ENCODE measurements around the gene RNASEH2A. TPM values are rescaled to one million over a fixed set of nuclear protein-coding genes. Genes with fewer than 3 reads are reported as not detected.
"Not testable (repeated sequence)": the region's sequence is repeated elsewhere in the genome, so short reads cannot be mapped to it uniquely, and the experiment has no call there.

RNASEH2A gene
- polyA plus RNA-seq, 3 donors: 29.4 to 44.1 (median 34.0) TPM

- peak in 8 of 11 donors; percentile 90 to 95 (median 92) for DNase-seq (ENCODE audit: extremely low read depth in 1 of 11, low read depth in 9 of 11, low spot score in 4 of 11)
Measured at GRCh38 chr19:12789904-12790619, 16.3 kb upstream of the RNASEH2A start.

DNA sequence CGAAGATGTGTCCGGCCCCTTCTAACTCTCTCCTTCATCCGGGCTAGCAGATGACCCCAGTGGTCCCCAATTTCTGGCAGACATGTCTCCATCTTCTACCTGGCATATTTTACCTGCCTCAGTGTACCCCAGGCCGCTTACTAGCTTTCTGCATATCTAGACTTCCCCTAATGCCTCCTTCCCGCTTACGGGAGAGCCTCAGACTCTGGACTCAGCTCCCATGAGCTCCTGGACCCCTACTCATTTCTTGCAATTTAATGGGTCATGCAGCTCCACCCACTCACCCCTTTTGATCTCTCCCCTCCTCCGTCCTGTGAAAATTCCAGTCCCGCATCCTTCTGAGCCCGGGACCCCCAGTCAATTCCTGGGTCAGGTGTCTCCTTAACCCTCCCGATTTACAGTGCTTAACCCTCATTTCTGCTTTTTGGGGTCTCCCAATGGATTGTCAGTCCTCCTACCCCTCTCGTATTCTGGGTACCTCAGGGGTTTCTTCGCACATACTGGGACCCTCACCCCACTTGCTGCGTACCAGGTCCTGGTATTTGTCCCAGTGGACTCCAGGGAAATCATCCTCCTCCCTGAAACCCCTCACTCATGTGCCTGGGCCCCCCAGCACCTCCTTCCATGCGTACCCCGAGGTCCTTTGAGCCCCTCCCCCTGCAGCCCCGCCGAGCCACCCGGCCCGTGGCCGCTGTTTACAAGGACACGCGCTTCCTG is 15.6 kb upstream of the RNASEH2A start:
- DNase-seq (ENCODE audit: extremely low read depth in 1 of 11, low read depth in 9 of 11, low spot score in 4 of 11): no peak

DNA sequence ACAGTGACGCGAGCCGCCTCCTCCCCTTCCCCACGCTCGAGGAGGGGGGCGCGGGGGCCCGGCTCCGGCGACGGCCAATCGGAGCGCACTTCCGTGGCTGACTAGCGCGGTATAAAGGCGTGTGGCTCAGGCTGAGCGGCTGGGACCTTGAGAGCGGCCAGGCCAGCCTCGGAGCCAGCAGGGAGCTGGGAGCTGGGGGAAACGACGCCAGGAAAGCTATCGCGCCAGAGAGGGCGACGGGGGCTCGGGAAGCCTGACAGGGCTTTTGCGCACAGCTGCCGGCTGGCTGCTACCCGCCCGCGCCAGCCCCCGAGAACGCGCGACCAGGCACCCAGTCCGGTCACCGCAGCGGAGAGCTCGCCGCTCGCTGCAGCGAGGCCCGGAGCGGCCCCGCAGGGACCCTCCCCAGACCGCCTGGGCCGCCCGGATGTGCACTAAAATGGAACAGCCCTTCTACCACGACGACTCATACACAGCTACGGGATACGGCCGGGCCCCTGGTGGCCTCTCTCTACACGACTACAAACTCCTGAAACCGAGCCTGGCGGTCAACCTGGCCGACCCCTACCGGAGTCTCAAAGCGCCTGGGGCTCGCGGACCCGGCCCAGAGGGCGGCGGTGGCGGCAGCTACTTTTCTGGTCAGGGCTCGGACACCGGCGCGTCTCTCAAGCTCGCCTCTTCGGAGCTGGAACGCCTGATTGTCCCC is 14.9 kb upstream of the RNASEH2A start, which contains the start of gene JUNB:
Gene JUNB, plus strand, starts transcription at position 142 of the 706 bp plus-strand sequence. Its CDS starts 286 bp downstream, at position 428.
- DNase-seq (ENCODE audit: extremely low read depth in 1 of 11, low read depth in 9 of 11, low spot score in 4 of 11): peak in 7 of 11 donors; percentile 87 to 93 (median 92)

- no peak for DNase-seq (ENCODE audit: extremely low read depth in 1 of 11, low read depth in 9 of 11, low spot score in 4 of 11)
Measured at GRCh38 chr19:12792051-12792852, 14.1 kb upstream of the RNASEH2A start.

DNA sequence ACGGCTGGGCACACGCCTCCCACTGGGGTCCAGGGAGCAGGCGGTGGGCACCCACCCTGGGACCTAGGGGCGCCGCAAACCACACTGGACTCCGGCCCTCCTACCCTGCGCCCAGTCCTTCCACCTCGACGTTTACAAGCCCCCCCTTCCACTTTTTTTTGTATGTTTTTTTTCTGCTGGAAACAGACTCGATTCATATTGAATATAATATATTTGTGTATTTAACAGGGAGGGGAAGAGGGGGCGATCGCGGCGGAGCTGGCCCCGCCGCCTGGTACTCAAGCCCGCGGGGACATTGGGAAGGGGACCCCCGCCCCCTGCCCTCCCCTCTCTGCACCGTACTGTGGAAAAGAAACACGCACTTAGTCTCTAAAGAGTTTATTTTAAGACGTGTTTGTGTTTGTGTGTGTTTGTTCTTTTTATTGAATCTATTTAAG is 13.5 kb upstream of the RNASEH2A start:
- DNase-seq (ENCODE audit: extremely low read depth in 1 of 11, low read depth in 9 of 11, low spot score in 4 of 11): no peak

DNA sequence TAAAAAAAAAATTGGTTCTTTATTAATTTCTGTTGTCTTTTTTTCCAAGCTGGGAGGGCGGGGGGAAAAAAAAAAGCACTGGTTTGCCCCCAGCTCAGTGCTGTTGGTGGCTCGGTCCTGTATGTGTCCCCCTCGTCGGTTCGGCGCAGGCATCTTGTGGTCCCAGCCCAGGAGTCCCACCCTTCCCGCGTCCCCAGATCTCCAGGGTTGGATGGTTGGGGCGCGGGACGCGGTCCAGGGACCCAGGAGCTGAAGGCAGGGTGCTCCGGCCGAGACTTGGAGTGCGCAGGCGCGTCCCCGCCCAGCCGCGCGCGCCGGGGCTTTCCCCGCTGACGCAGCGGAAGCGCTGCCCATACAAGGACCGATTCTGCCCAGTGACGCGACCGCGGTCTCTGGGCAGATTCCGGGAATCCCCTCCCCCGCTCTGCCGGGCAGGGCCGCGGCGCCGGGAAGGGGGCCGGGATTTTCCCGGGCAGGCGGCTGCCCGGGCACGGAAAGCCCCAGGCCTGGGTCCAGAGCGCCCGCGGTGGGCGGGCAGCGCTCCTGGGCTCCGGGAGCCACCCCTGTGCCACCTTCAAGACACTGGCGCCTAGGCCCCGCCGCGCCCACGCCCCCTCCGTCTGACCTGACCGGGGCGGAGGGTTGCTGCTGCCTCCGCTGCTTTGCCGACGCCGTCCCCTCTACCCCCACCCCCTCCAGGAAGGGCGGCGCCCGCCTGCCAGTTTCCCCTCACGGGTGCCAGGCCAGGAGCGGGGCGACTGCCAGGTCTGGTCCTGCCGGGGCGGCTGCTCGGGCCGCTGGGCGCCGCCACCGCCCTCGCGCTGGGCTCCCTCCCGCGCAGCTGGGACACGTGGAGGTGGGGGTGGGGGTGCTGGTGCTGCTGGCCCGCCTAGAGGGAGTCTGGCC is 12.8 kb upstream of the RNASEH2A start:
- peak in 7 of 11 donors; percentile 89 to 93 (median 91) for DNase-seq (ENCODE audit: extremely low read depth in 1 of 11, low read depth in 9 of 11, low spot score in 4 of 11)

DNA sequence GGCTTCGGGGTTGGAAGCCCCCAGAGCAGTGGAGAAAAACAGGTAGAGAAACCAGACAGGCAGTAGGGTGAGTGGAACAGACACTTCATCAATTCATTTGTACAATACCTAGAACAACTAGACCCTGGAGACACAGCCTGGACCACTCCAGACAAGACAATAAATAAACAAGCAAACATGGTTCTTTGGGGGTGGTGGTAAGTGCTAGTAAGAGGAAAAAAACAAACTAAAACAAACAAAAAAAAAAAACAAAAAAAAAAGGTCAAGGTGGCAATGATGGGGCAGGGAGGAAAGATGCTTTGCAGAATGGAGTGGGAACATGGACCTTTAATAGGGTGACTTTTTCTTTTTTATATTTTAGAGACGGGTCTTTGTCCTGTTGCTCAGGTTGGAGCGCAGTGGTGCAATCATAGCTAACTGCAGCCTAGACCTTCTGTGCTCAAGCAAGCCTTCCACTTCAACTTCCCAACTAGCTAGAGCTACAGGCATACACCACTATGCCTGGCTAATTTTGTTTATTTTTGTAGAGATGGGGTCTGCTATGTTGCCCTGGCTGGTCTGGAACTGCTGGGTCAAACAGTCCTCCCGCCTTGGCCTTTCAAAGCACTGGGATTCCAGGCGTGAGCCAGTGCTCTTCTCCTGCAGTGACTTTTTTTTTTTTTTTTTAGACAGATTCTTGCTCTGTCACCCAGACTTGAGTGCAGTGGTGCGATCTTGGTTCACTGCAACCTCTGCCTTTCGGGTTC is 12.0 kb upstream of the RNASEH2A start:
- DNase-seq (ENCODE audit: extremely low read depth in 1 of 11, low read depth in 9 of 11, low spot score in 4 of 11): no peak

DNA sequence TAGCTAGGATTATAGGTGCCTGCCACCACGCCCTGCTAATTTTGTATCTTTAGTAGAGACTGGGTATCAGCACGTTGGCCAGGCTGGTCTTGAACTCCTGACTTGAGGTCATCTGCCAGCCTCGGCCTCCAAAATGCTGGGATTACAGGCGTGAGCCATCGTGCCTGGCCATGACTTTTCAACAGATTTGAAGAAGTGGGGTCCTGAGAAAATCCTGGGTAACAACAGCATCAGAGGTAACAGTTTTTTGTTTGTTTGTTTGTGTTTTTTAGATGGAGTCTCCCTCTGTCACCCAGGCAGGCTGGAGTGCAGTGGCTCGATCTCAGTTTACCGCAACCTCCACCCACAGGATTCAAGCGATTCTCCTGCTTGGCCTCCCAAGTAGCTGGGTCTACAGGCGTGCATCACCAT is 11.4 kb upstream of the RNASEH2A start:
- DNase-seq (ENCODE audit: extremely low read depth in 1 of 11, low read depth in 9 of 11, low spot score in 4 of 11): no peak

- peak in 2 of 11 donors; percentile 73 to 82 for DNase-seq (ENCODE audit: extremely low read depth in 1 of 11, low read depth in 9 of 11, low spot score in 4 of 11)
Measured at GRCh38 chr19:12796146-12797071, 10.0 kb upstream of the RNASEH2A start.

DNA sequence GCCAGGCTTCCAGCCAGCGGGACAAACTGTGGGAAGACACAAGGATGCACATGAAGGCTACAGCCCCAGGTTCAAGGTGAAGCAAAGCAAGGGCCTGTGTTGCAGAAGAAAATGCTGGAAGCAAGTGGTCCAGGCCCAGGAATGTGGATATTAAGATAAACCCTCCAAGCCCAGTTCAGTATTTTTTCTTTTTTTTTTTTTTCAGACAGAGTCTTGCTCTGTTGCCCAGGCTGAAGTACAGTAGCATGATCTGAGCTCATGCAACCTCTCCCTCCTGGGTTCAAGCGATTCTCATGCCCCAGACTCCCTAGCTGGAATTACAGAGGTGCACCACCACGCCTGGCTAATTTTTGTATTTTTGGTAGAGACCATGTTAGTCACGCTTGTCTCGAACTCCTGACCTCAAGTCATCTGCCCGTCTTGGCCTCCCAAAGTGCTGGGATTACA is 9.2 kb upstream of the RNASEH2A start:
- DNase-seq (ENCODE audit: extremely low read depth in 1 of 11, low read depth in 9 of 11, low spot score in 4 of 11): no peak

DNA sequence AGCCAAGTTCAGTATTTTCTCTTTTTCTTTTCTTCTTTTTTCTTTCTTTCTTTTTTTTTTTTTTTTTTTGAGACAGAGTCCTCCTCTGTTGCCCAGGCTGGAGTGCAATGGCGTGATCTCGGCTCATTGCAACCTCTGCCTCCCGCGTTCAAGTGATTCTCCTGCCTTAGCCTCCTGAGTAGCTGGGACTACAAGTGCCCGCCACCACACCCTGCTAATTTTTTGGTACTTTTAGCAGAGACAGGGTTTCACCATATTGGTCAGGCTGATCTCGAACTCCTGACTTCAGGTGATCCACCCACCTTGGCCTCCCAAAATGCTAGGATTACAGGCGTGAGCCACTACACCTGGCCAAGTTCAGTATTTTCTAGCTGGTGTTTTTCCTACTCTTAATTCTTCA is 8.8 kb upstream of the RNASEH2A start:
- DNase-seq (ENCODE audit: extremely low read depth in 1 of 11, low read depth in 9 of 11, low spot score in 4 of 11): not testable (repeated sequence)

DNA sequence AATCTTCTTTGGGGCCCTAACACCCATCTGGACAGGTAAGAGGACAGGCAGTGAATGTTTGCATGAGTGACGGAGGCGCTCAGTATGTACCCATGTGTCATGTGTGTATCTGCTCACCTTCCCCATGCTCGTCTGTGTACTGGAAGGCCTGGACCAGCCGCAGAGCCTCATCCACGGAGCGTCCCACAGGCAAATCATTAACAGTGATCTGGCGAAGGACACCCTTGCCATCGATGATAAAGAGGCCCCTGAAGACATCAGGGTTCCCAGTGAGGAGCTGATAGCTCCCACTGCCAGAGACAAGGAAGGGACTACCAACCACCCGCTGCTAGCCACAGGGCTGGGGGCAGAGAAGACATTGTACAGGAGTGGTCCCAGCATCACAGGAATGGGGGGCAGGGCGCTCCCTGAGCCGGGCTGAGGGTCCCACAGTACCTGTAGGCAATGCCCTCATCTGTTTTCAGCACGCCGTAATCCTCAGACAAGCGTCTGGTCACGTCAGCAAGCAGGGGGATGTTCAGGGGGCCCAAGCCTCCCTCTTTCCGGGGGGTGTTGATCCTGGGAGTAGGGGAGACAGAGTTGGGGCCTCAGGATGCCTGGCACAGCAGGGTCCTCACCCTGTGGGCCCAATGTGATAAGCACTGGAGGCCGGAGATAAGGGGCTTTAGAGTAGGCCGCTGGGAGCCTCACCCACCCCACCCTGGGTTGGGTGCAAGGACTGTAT is 6.5 kb upstream of the RNASEH2A start:
- DNase-seq (ENCODE audit: extremely low read depth in 1 of 11, low read depth in 9 of 11, low spot score in 4 of 11): no peak

DNA sequence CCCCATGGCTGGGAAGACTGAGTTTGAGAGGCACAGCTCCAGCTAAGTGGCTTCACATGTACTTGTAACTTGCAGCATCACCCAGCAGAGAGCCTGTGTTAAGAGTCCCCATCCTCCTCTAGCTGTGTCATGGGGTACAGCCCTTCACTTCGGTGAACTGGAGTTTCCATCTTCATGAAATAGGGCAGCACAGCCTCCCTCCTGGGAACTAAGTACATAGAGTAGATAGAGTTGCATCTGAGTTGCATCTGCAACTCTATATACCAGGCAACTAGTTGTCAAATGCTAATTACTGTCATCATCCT is 6.0 kb upstream of the RNASEH2A start:
- no peak for DNase-seq (ENCODE audit: extremely low read depth in 1 of 11, low read depth in 9 of 11, low spot score in 4 of 11)

GRCh38 chr19:12800923-12801465 is 5.4 kb upstream of the RNASEH2A start:
- no peak for DNase-seq (ENCODE audit: extremely low read depth in 1 of 11, low read depth in 9 of 11, low spot score in 4 of 11)

DNA sequence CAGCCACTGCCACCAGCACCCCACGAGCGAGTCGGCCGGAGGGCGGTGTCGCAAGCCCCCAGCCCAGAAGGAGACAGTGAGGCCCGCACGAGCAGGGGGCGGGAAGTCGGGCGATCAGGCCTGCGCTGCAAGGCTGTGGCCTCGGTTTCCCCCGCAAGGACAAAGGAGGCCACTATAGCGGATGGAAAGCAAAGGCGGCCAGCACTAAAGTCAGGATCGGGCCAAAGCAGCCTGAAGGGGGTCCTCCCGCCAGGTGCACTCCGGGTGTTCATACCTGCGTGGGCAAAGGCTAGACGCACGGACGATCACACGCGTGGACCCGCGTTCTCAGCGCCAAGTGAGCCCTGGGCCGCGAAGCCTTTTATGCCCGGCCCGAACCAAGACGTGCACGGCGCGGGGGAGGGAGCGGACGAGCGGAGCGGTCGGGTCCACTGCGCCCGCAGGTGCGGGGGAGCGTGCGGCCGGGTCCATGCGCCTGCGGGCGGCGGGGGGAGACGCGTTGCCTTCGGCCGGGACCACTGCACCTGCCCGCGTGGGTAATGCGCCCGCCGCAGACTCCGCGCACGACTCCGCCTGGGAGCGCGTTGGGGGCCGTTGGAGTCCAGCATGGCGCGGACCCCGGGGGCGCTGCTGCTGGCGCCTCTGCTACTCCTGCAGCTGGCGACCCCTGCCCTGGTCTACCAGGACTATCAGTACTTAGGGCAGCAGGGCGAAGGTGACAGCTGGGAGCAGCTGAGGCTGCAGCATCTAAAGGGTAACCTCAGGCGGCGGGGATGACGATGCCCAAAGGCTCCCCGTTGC is 4.7 kb upstream of the RNASEH2A start, which contains the start of the genes PRDX2 and THSD8:
Gene PRDX2, minus strand, starts transcription at position 335 of the 801 bp plus-strand sequence. CDS start 539 bp downstream, outside the sequence.
Gene THSD8, plus strand, starts transcription at position 604 of the 801 bp plus-strand sequence. Its CDS starts 3 bp downstream, at position 607.
- peak in 1 of 11 donors; percentile 76 for DNase-seq (ENCODE audit: extremely low read depth in 1 of 11, low read depth in 9 of 11, low spot score in 4 of 11)

All from renal cortex interstitium (tissue), 11 donors.